Stomach smooth muscle (tissue), 2 donors: Measurements from ENCODE around the gene PTMS.
A peak's percentile ranks its signal among the peaks of the same experiment; 100 is the strongest.
"Not testable (repeated sequence)": the region's sequence is repeated elsewhere in the genome, so short reads cannot be mapped to it uniquely, and the experiment has no call there.

ENCODE experiments used
- H3K27ac ChIP-seq: one replicate; pipeline ENCODE4 v1.7.0; 2013; ENCODE audit warnings: mild to moderate bottlenecking, low read length, inconsistent platforms
- H3K27me3 ChIP-seq, 2 donors: one replicate each; pipeline ENCODE4 v1.7.0; 2013; ENCODE audit warnings: low read length in 2 of 2; ENCODE audit not compliant: insufficient read depth in 2 of 2, control insufficient read depth in 1 of 2
- H3K36me3 ChIP-seq, 2 donors: one replicate each; pipeline ENCODE4 v1.7.0; 2013; ENCODE audit warnings: low read length in 2 of 2; ENCODE audit not compliant: control insufficient read depth in 2 of 2, insufficient read depth in 2 of 2
- H3K4me1 ChIP-seq: one replicate; pipeline ENCODE4 v1.7.0; 2013; ENCODE audit warnings: low read length; ENCODE audit not compliant: control insufficient read depth, insufficient read depth
- H3K4me3 ChIP-seq, 2 donors: one replicate each; pipeline ENCODE4 v1.7.0; 2013; ENCODE audit warnings: low read length in 2 of 2
- H3K9ac ChIP-seq, 2 donors: one replicate each; pipeline ENCODE4 v1.7.0; 2013; ENCODE audit warnings: low read length in 2 of 2, mild to moderate bottlenecking in 1 of 2
- H3K9me3 ChIP-seq, 2 donors: one replicate each; pipeline ENCODE4 v1.7.0; 2013; ENCODE audit warnings: low read length in 2 of 2; ENCODE audit not compliant: control insufficient read depth in 2 of 2
- donor health status: healthy.
- donor health status: Pancreatic carcinoma.

PTMS gene

GRCh38 chr12:6735448-6736191, 30.5 kb upstream of the PTMS start:
- Histone ChIP-seq H3K27me3 (no peaks in the 10 kb centered on the region), H3K9me3 (no peaks in the 10 kb centered on the region), H3K4me3 (no peak overlapping the region), H3K27ac (peak overlapping the region; percentile 49), H3K36me3 (peaks cover 9 to 19% of the 10 kb centered on the region in 2 donors), H3K9ac (peak overlapping the region; percentile 5 to 36), H3K4me1 (peaks cover 7% of the 10 kb centered on the region)

- no peak overlapping the region for H3K27ac ChIP-seq
- H3K36me3 ChIP-seq = peaks cover 0 to 10% of the 10 kb centered on the region in 2 donors
- no peaks in the 10 kb centered on the region for H3K27me3 ChIP-seq
- no peaks in the 10 kb centered on the region for H3K9me3 ChIP-seq
- peaks cover 7% of the 10 kb centered on the region for H3K4me1 ChIP-seq
- no peak overlapping the region for H3K4me3 ChIP-seq
- no peak overlapping the region for H3K9ac ChIP-seq
Observed at GRCh38 chr12:6736754-6737153, 29.4 kb upstream of the PTMS start.

- H3K4me1 ChIP-seq, H3K27me3 ChIP-seq, H3K4me3 ChIP-seq, H3K27ac ChIP-seq, H3K9me3 ChIP-seq, H3K9ac ChIP-seq: not testable (repeated sequence)
- peaks cover 8 to 11% of the 10 kb centered on the region in 2 donors for H3K36me3 ChIP-seq
Observed at GRCh38 chr12:6742080-6742479, 24.1 kb upstream of the PTMS start.

GRCh38 chr12:6742834-6743233, 23.3 kb upstream of the PTMS start:
- Histone ChIP-seq H3K4me3 (no peak overlapping the region), H3K4me1 (no peaks in the 10 kb centered on the region), H3K36me3 (peaks cover 15 to 16% of the 10 kb centered on the region in 2 donors), H3K27ac (no peak overlapping the region), H3K27me3 (no peaks in the 10 kb centered on the region), H3K9me3 (no peaks in the 10 kb centered on the region), H3K9ac (no peak overlapping the region)

GRCh38 chr12:6743300-6743699, 22.9 kb upstream of the PTMS start:
- H3K9me3 ChIP-seq, H3K9ac ChIP-seq, H3K4me3 ChIP-seq, H3K27ac ChIP-seq, H3K4me1 ChIP-seq, H3K27me3 ChIP-seq: not testable (repeated sequence)
- H3K36me3 ChIP-seq = peaks cover 20% of the 10 kb centered on the region in 2 donors

GRCh38 chr12:6745741-6746525, 20.2 kb upstream of the PTMS start:
- Histone ChIP-seq H3K27ac (peak overlapping the region; percentile 37), H3K27me3 (no peaks in the 10 kb centered on the region), H3K9ac (peak overlapping the region in 1 of 2 donors; percentile 13), H3K9me3 (no peaks in the 10 kb centered on the region), H3K4me1 (peaks cover 4% of the 10 kb centered on the region), H3K36me3 (peaks cover 41 to 43% of the 10 kb centered on the region in 2 donors), H3K4me3 (no peak overlapping the region)

GRCh38 chr12:6747216-6747615, 18.9 kb upstream of the PTMS start:
- H3K9me3 ChIP-seq = no peaks in the 10 kb centered on the region
- H3K27me3 ChIP-seq = no peaks in the 10 kb centered on the region
- H3K9ac ChIP-seq = no peak overlapping the region
- H3K27ac ChIP-seq = no peak overlapping the region
- no peak overlapping the region for H3K4me3 ChIP-seq
- peaks cover 46 to 51% of the 10 kb centered on the region in 2 donors for H3K36me3 ChIP-seq
- H3K4me1 ChIP-seq = peaks cover 13% of the 10 kb centered on the region

- H3K9ac ChIP-seq = no peak overlapping the region
- no peak overlapping the region for H3K4me3 ChIP-seq
- no peaks in the 10 kb centered on the region for H3K27me3 ChIP-seq
- no peak overlapping the region for H3K27ac ChIP-seq
- H3K4me1 ChIP-seq = peaks cover 22% of the 10 kb centered on the region
- no peaks in the 10 kb centered on the region for H3K9me3 ChIP-seq
- peaks cover 46 to 51% of the 10 kb centered on the region in 2 donors for H3K36me3 ChIP-seq
Observed at GRCh38 chr12:6748761-6749160, 17.4 kb upstream of the PTMS start.

GRCh38 chr12:6750506-6750905, 15.7 kb upstream of the PTMS start:
- Histone ChIP-seq H3K36me3 (peaks cover 43 to 51% of the 10 kb centered on the region in 2 donors), H3K27me3 (no peaks in the 10 kb centered on the region), H3K9ac (peak overlapping the region in 1 of 2 donors; percentile 42), H3K4me1 (peaks cover 25% of the 10 kb centered on the region), H3K9me3 (no peaks in the 10 kb centered on the region), H3K4me3 (no peak overlapping the region), H3K27ac (no peak overlapping the region)

- Histone ChIP-seq H3K27me3 (no peaks in the 10 kb centered on the region), H3K9ac (peak overlapping the region; percentile 92 to 99), H3K36me3 (peaks cover 38 to 46% of the 10 kb centered on the region in 2 donors), H3K4me1 (peaks cover 25% of the 10 kb centered on the region), H3K9me3 (no peaks in the 10 kb centered on the region), H3K4me3 (peak overlapping the region; percentile 75 to 91), H3K27ac (peak overlapping the region; percentile 100)
Observed at GRCh38 chr12:6751767-6752166, 14.4 kb upstream of the PTMS start.
